CD1c-positive myeloid dendritic cell (primary cell): ENCODE results near the gene KCNQ1.

Experiments used
- DNase-seq: peaks from one replicate; pipeline ENCODE4 v3.0.0-alpha.2; 2016; ENCODE audit errors: extremely low spot score

KCNQ1 gene

DNA sequence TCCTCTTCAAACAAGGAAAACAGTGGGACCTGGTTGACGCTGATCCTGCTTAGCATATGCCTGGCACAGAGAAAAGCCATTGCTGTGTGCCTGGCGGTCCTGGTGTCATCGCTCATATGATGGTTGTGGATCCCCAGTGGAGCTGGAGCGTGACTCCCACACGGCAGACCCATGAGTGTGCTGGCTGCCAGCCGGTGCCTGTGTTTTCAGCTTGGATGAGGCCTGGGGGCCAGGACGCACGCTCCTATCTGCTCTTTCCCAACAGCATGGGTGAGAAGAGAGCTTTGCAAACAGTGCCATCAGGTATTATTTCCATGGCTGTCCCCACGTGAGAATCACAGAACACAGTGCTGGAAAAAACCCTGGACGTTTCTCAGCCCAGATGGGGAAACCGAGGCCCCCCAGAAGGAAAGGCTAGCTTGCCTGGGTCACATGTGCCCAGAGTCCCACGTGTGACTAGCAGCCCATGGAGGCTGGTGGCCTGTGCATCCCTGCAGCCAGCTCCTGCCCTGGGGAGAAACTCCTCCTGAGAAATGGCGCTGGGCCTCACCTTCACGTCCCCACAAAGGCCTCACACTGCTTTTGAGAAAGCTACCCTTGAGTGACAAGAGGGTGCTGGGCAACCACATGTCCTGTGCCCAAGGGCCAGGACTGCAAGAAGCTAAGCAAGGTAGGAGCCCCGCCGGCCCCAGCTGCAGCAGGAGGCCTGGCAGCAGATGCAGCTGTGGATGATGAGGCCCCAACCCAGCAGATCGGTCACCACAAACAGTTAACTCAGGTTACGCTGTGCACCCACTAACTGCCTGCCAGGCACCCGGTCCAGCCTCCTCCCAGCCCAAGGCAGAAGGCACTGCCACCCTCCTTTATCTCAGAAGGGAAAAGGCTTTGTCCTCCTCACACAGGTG, 436.5 kb downstream of the KCNQ1 start:
- no peak for DNase-seq

DNA sequence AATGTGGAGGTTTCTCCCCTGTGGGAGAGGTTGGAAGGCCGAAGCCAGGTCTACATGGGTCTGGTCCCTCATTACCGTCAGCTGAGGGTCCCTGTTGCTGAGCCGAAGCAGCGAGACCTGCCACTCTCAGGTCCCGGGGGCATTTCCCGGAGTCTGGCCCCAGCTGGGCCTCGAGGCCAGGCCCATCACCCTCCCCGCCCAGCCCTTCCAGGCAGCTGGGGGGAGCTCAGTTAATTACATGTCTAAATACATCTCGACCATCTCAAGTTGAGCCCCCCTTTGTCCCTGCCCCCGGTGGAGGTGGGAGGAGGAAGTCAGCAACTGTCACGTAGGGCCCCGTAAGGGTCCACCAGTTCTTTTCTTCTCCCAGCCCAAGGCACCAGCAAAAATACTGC, 437.2 kb downstream of the KCNQ1 start:
- no peak for DNase-seq

DNA sequence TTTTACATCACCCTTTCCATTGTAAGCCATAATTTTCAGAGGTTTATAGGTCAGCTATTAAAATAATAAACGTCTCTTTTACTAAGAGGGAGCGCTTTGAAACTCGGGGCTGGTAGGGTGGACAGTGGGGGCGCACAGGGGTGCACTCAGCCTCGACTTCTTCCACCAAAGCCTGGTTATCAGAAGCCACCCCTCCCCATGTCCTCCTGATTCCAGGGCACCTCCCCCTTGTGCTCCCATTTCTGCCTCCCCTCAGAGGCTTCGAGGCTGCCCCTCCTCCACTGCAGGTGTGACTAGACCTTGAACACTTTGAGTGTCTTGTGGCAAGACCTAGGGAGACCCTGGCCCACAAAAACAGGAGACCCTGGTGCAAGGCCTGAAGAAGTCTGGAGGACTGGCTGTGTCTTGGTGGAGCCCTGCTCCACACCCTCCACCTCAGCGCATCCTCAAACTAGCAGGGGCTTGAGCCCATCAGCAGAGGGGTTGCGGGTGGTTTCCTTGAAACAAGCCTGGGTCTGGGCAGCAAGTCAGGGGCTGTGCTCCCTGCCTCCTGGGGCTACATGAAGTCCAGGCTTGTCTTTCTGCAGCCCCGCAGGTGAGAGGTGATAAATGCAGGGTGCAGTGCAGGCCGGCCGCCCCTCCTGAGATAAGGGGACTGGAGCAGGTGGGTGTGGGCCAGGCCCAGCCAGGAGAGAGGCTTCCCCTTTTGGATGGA, 437.7 kb downstream of the KCNQ1 start:
- no peak for DNase-seq

DNA sequence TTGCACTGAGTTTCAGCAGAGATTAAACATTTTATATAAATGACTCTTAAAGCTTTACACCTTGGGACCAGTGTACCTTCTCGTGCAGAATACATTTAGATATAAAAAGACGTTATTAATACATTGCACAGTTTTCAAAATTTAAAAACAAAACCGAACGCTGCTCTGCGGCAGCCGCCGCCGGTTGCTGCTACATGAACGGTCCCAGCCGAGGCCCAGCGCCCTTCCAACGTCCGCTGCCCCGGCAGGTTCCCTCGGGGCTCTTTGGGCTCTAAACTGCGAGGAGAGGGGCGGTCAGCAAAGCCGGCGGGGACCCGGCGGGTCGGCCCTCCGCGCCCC, 438.8 kb downstream of the KCNQ1 start:
- no peak for DNase-seq

DNA sequence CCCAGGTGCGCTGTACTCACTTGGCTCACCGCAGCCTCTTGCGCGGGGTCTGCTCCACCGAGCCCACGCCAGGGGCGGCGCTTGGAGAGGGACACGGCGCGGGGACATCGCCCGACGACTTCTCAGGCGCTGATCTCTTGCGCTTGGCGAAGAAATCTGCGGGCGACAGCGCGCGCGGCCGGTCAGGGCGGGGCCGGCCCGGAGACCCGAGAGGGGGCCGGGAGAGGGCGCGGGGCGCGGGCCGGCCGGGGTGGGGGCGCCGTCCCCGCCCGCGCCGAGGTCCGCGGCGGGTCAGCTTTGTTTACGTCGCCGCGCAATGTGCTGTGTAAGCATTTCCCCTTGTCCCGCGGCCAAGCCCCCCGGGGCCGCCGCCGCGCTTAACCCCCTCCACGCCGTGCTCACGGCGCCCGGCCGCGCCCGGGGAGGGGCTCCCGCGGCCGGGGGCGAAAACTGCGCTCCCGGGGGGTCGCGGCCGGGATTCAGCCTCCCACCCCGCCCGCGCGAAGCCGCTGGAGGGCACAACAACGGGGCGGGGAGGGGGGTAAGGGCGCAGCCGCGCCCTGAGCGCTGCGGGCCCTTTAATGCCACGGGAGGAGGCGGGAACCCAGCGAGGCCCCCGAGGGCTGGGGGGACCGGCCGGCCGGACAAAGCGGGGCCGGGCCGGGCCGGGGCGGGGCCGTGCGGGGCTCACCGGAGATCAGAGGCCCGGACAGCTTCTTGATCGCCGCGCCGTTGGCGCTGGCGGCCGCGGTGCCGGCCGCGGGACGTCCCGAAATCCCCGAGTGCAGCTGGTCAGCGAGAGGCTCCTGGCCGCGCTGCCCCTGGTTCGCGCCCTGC, 439.4 kb downstream of the KCNQ1 start:
- DNase-seq = peak; percentile 15

DNA sequence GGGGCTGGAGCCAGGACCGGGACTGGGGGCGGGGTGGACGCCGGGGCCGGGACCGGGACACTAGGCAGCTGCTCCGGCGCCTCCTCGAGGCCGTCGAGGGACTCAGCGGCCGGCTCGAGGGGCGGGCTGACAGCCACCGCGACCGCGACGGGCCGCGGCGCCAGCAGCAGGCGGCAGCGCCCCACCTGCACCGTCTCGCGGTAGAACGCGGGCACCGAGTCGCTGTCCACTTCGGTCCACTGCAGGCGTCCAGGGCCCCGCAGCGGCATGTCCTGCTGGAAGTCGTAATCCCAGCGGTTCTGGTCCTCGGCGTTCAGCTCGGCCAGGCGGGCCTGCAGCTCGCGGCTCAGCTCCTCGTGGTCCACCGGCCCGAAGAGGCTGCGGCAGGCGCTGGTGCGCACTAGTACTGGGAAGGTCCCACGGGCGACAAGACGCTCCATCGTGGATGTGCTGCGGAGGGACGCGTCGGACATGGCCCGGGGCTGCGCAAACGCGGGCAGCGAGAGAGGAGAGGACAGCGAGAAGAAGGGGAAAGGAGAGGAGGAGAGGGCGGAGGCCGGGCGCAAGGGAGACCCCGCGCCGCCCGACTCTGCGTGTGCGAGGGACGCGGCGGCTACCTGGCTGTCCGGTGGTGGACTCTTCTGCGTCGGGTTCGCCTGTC, 440.3 kb downstream of the KCNQ1 start:
- DNase-seq = peak; percentile 53

DNA sequence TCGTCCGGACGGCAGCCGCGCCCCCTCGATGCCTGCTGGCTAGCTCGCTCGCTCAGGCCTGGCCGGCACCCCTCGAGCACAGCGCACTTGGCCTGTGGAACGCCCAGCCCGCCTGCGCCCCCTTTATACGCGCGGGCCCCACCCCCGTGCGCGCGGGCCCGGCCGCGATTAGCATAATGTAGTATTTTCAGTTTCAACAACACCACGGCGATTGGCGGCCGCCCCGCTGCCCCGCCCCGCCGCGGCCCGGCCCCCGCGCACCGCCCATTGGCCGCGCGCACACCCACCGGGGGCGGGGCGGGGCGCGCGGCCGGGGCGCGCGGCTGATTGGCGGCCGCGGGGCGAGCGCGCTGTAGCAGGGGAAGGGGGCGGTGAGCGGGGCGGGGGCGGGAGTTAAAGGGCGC, 440.9 kb downstream of the KCNQ1 start, which contains the start of gene CDKN1C:
Gene CDKN1C, minus strand, starts transcription at position 98 of the 404 bp plus-strand sequence. CDS start 319 bp downstream, outside the sequence.
- peak; percentile 92 for DNase-seq

DNA sequence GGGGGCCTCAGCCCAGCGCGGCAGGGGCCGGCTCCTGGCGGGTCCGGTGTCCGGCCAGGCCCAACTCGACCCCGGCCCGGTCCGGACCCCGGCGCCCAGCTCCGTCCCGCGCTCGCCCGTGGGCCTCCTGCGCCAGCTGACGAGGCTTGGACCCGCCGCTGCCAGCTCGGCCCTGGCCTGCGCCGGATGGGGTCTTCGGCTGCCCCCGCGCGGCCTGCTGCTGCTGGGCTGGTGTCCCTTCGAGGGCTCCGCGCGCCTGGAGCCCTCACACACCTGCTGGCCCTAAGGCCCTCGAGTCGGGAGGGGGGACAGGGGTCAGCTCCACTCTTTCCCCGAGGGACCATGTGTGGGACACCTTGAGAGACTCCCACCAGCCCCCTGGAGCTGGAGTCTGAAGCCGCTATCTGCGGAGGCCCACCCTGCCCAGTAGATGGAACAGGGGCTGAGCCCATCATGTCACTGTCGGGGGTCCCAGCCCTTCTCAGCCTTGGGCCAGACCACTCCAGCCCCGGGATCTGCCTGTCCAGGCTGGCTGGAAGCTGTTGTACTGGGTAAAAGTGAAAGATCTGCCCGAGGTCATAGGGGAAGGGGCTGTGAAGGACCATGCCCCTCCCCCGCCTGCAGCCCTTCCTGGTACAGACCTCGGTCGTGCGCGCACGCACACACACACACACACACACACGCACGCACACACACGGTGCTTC, 441.5 kb downstream of the KCNQ1 start:
- DNase-seq = no peak

DNA sequence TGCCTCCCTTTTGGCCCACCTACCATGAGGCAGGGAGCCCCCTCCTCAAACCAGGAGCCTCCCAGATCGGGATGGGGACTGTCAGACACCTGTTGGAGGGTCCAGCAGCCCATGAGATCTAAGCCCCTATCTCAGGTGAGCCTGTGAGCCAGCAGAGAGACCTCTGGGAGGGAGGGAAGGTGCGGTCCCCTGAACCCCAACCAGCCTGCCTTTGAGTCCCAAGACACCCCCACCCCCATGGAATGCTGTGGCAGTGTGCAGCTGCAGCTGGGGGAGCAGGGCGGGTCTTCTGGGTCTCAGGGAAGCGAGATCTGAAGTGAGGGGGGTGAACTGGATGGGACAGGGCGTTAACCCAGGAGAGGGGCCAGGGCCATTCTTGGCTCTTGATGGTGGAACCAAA, 442.1 kb downstream of the KCNQ1 start:
- no peak for DNase-seq

DNA sequence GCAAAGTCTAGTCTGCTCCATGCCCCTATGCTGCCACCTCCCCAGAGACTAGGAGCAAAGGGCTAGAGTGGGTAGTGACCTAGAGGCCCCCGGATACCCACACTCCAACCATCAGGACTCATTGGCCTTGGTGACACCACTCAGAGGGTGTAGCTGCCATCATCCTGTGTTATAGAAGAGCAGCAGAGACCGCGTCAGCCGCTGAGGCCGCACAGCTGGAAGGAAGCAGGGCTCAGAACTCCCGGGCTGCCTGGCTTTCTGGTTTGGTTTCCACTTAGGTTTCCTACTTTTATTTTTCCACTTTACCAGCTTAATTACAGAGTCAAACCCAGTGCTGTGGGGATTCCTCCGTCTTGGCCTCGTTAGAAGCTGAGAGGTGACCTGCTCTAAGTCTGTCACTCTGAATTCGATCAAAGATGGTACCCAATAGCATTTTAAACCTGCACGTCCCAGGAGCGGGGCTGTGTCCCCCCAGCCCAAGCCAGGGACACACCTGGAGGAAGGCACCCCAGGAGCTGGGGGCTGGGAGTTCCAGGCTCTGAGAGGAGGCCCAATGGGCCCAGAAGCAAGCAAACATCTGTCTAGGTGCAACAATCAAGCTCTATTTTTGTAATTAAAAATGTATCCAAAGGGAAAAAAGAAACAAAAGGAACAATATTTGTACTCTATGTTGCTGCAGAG, 442.8 kb downstream of the KCNQ1 start:
- DNase-seq = no peak

DNA sequence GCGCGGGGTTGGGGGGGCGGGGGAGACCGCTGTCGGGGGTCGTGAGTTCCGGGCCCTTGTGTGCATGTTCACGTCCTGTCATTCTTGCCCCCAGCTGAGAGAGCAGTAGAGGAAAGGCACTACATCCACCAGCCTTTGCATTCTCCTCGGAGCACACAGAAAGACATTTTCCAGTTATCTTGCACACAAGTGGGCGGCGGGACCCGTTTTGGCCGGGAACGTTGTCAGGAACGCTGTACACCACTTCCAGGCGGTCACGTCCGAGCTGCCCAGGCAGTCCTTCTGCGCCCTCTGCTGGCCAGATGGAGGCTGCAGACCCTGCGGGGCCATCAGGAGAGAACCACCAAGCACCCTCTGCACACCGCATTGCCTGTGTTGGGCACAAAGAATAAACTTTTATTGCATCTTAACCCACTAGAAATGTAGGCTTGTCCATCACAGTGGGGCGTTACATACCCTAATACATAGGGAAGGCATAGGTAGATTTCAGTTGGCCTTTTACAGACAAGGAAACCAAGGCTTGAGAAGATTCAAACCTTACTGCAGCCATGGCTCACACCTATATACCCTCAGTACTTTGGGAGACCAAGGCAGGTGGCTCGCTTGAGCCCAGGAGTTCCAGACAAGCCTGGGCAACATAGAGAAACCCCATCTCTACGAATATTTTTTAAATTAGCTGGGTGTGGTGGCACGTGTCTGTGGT, 443.6 kb downstream of the KCNQ1 start:
- DNase-seq = peak; percentile 89

DNA sequence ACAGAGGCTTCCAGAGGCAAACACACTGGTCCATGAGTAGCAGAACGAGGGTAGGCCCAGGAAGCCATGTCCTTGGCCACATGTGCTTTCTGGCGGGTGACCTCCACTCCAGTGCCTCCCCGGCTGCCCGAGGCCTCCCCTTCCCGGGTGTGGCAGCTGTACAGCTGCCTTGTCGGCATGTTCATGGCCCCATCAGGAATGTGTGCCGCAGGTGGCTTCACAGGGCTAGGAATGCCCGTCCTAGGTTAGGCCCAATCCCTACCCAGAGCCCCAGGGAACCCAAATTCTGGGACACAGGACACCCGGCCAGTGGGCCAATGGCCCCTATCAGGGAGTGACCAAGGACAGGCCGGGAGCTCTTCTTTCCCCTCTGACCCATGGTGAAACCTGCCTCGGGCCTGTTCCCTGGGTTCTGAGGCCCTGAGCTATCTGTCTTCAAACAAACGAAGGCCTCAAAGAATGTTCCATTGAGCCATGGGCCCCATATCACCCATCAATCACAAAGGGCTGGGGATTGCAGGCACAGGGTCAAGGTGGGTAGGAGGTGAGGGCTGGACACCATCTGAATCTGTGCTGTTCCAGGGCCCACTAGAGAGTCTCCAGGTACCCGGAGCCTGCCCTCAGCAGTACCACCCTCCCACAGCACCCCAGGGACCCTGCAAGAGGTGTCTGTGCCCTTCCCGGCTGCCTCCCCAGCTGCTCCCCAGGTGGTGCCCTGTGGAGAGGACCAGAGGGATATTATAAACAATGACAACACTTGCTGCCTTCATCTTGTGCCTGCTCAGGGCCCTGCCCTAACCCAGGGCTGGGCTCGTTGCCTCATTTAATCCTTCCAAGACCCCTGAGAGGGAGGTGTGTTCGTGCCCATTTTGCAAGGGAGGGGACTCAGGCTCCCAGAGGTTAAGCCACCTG, 444.8 kb downstream of the KCNQ1 start:
- DNase-seq = no peak

DNA sequence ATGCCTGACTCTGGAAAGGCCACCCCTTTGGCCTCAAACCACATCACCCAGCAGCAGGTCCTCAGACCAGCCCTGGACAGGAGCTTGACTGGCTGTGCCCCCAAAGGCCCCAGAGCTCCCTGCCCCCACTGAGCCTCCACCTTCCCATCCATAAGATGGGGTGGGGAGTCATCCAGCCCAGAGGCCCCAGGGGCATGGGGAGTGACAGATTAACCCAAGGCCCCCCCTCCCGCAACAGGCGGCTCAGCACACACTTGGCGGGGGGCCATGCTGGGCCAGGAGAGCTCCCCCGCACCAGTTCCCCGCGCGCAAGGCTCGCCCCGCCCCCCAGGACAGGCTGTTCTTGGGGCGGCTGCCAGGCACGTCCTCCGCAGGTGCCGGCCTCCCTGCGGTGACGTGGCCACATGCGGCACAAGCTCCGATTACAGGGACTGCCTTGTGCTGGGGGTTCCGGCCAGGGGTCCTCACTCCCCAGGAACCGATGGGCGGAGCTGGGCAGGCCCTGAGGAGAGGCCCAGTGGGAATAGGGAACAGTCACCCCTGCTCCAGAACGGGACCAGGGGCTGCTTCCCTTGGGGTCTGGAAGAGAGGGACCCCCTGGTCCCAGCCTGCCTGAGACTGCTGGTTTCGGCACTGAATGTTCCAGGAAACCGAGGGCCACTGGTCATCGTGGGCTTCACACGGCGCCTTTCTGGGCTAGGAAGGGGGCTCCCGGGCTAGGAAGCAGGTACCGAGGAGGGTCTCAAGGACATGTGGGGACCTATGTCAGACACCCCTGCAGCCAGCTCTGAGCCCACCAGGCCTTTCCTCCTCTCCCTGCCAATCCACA, 445.9 kb downstream of the KCNQ1 start:
- no peak for DNase-seq

DNA sequence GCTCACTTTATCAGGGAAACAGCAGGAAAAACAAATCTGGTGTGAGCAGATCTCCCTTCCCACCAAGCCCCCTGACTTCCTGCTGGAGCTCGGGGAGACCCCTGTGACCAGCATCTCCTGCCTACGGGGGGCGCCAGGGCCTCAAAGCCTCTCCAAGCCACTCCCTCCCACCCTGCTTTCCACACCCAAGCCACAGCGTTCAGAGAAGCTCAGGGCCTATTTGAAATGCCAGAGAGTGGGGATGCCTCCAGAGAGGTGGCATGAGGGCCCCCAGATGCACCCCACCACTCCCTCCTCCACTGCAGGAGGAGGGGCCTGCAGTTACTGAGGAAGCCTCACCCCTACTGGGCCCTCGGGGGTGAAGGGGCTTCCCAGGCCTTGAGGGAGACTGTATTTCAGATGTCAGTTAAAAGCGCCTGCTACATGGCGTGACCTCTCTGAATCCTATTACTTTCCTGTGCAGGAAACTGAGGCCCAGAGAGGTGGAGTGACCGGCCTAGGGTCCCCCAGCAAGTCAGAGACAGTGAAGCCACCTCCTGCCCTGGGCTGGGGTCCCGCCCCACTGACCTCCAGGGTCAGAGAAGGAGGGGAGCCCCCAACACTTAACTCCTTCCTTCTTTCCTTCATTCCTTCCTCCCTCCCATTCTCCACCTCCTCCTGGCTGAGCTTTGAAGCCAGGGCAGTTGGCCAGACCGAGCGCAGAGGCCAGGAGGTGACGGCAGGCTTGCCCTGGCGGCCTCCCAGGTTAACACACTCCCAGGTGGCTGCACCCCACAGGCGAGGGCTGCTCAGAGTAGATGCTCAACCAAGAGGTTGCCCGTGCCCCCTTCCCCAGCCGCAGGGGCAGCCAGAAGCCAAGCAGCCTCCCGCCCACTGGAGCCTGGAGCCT, 446.8 kb downstream of the KCNQ1 start:
- DNase-seq = no peak

DNA sequence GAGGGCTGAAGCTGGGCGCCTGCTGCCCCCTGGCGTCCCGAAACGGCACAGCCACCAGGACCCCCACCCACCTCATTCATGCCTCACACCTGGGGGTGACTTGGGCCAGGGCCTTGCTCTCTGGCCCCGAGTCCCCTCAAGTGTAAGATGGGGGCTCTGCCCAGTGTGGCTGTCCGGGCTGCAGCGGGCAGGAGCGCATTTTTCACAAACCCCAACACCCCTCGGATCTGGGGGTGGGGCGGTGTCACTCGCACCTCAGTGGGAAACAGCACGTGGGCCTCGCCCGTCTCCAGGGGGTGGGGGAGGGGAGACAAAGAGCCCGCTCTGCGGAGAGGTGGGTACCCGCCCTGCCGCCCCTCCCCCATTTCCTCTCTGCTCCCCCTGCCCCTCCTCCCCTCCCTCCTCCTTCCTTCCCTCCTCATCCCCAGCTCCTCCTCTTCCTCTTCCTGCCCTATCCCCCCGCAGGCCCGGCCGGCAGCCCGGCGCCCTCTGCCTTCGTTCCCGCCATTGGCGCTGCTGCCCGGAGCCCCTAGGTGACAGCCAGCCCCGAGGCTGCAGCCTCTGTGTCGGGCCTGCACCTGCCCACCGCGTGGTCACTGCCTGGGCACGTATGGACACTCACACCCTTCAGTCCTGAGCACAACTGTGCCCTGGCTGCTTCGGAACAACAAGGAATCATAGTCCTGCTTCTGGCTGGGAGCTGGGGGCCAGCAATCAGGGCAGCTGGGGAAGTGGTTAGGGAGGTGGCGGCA, 447.6 kb downstream of the KCNQ1 start:
- DNase-seq = peak; percentile 49

DNA sequence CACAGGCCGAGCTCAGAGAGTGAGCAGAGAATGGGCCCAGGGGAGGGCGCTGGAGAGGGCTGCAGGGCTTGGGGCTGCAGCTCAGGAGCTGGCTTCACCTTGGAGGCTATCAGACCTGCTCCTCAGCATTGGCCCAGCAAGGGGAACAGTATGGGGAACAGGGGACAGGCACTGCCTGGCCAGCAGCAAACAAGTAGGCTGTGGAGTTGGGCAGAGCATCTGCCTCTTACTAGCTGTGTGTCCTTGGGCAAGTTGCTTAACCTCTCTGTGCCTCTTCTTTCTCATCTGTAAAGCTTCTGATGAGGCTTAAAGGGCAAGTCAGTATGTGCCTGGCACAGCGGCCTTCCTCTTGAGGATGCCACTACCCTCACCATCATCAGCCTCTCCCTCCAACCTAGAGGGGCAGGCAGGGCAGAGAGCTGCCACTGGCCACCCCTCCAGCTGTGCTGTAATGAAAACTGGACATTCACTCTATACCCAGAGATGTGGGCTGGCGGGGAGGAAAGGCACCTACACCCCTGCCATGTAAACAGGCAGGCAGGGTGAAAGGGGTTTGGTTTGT, 448.2 kb downstream of the KCNQ1 start:
- DNase-seq = peak; percentile 59
